Skin epidermis (tissue), 12 donors: ENCODE measurements around the gene NR1I3.
"Not testable (repeated sequence)": the region's sequence is repeated elsewhere in the genome, so short reads cannot be mapped to it uniquely, and the experiment has no call there.

ENCODE experiments used
- H3K27ac ChIP-seq, 21 experiments: fragments of 200-600 bp; sonication (generic) in 11 of 21; one replicate each; pipeline ENCODE4 v1.5.0; 2020; ENCODE audit warnings: mild to moderate bottlenecking in 3 of 21, inconsistent platforms in 2 of 21, moderate library complexity in 2 of 21
- H3K4me3 ChIP-seq, 7 experiments: fragments of 200-600 bp; sonication (generic) in 2 of 7; one replicate each; pipeline ENCODE4 v1.5.0; 2020; ENCODE audit warnings: inconsistent platforms in 2 of 7, mild to moderate bottlenecking in 2 of 7, moderate library complexity in 1 of 7

NR1I3 gene, protein sequence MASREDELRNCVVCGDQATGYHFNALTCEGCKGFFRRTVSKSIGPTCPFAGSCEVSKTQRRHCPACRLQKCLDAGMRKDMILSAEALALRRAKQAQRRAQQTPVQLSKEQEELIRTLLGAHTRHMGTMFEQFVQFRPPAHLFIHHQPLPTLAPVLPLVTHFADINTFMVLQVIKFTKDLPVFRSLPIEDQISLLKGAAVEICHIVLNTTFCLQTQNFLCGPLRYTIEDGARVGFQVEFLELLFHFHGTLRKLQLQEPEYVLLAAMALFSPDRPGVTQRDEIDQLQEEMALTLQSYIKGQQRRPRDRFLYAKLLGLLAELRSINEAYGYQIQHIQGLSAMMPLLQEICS

DNA sequence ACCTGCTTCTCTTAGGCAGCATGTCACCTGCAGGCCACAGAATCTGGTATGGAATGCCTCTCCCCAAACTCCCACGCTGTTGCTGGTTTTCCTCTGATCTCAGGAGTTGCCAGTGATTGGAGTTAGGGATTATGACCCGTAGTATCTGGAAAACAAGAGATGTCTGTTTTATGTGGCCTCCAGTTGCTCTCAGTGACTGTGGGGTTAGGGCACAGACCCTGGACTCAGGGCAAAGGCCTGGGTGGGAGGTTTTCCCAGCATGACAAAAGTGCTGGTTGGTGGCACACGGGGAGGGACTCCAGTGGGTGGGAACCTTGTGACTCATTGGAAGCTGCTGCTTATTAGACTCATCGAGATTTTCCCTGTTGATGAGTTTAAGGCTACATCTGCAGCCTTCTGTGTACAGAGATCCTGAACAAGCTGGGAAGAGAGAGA is at the start of gene NR1I3:
Gene NR1I3, minus strand, starts transcription at position 165 of the 435 bp plus-strand sequence. CDS start 1,638 bp downstream, outside the sequence.
- H3K4me3 ChIP-seq, result no peak within 1 kb of the TSS
- no peak within 1 kb of the TSS for H3K27ac ChIP-seq

DNA sequence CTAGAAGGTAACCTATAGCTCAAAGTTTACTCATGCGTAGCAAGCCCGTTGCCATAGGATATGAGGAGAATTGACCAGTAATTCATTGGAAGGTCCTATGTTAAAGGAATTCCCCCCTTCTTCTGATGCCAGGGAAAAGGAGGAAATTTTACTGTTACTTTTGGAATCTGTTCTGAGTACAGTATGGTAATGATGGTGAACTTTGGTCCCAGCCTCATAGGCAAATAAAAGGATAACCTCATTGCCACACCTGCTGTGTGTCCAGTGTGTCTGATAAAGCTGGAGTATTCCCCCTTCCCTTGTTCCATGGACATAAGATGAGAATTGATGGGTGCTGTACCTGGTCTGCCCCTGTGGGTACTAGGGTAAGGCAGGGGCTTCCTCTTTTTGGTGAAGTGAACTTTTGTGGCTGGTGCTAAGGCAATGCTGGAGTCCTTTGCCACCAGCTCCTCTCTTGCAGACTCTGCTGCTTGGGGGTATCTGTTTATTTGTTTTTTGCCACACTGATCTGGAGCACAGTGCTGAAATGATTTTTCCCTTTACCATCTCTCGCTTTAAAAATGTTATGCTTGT is 49.6 kb upstream of the NR1I3 start:
- Histone ChIP-seq H3K4me3 (no peak overlapping the region), H3K27ac (no peak overlapping the region)

DNA sequence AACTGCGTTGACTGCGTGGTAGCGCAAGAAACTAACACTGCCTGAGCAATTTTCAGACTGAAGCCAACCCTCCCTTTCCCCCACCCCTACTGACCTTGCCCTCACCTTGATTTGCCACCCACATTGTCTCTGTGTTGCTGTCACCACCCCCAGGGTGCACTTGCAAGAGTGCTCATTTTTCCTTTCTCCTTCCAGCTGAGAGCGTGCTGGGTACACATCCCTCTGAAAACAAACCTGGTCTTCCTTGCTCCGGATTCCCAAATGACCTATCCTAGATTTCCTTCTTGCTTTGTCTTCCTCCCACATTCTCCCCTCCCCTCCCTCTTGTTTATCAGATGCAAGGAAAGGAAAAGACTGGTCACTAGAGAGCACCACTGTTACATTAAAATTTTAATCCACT is 47.5 kb upstream of the NR1I3 start:
- Histone ChIP-seq H3K27ac (no peak overlapping the region), H3K4me3 (no peak overlapping the region)

DNA sequence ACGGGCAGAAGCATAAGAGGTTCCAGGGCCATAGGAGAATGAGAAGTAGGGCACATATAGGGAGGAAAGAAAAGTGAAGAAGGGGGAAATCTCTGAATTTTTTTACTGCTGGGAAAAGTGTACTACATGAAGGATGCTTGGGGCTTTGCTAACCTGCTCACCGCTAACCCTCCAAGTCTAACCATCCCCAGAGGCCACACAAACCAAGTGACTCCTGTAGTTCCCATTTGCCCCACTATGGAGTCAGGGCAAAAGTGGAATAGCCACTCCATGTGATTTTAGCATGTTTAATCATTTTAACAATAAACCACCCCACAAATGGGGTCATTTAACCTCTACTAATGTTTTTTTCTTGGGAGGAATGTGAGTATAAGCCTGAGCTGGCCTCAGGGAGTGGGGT is 47.1 kb upstream of the NR1I3 start:
- no peak overlapping the region for H3K4me3 ChIP-seq
- H3K27ac ChIP-seq, result no peak overlapping the region

DNA sequence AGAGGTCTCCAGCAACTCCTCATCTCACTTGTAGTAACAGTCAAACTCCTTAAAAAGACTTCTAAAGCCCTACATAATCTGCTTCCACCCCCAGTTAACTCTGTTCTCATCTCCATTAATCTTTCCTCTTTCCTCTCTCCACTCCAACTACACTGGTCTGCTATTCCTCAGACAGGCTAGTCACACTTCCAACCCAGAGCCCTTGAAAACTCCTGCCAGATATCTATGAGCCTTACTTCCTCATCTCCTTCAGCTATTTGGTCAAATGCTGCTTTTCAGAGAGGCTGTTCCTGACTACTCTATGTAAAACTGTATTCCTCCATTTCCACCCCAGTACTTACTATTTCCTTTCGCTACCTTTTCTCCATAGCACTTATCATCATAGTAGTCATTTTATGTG is 45.0 kb upstream of the NR1I3 start:
- no peak overlapping the region for H3K4me3 ChIP-seq

DNA sequence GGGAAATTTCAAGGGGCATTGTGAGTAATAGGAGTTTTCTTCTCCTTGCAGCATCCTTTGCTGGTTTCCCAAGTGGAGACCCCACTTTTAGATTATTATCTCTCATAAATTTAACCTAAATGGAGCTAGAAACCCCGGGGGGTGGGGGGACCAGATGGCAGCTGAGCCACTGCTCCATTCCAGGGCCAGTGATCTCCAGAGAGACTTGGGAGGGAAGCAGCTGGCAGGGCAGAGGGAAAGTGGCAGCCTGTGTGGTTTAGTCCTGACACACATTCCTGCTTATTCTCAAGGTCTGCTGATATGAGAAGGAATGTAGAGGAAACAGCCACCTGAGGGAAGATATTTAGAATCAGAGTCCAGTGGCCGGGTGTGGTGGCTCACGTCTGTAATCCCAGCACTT is 36.9 kb upstream of the NR1I3 start:
- Histone ChIP-seq H3K4me3 (no peak overlapping the region), H3K27ac (no peak overlapping the region)

More for the DNA sequence above, 45.0 kb upstream of the NR1I3 start:
- H3K27ac ChIP-seq, result no peak overlapping the region

DNA sequence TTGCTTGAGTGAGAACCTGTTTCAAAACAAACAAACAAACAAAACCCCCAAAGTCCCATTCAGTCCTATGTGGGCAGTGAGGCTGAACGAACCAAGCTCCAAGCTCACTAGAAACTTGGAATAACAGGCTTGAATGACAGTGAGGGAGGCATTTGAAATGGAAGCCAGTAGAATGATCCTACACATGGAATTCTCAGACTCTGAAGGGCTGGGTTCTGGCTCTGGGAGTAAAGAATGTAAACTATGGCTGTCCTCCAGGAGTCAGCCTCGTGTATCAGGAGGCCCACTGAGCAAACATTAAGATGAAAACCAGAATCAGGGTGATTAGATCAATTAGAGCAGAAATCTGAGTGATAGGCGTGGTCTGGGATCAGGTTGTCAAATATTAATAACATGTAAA is 35.4 kb upstream of the NR1I3 start:
- no peak overlapping the region for H3K4me3 ChIP-seq
- H3K27ac ChIP-seq, result no peak overlapping the region

DNA sequence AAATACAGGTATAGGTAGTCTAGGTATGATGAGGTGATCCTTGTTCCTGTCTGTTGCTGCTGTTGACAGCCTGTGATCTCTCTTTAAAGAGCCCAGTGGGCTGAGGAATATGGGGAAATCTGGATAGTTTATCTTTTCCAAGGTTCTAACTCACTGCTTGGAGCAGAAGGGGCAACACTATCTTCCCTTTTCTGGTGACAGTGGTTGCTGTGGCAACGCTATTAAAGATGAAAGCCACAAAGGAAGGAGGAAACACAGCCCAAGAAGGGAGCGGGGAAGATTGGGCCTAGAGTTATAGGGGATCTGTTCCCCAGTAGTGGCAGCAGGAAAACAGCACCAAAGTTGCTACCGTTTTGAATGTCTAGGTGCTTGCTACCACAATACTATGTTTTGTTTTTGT is 29.3 kb upstream of the NR1I3 start:
- no peak overlapping the region for H3K27ac ChIP-seq
- H3K4me3 ChIP-seq, result no peak overlapping the region

DNA sequence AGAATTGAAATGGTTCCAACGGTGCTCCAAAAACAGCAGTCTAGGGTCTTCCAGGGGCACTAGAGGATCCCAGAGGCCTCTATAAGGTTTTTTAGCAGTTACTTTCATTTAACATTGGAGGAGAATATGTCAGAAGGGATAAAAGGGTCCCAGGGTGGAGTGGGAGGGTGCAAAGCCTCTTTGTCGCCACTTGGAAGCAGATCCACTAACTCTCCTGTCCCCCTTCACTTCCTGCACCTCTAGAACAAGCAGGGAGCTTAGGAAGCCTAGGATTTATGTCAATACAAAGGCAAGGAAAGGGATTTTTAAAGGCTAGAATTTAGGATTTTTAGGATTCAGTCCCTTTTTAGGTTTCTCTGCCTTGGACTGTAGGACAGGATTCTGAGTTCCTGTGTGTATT is 28.8 kb upstream of the NR1I3 start:
- Histone ChIP-seq H3K4me3 (no peak overlapping the region), H3K27ac (no peak overlapping the region)

DNA sequence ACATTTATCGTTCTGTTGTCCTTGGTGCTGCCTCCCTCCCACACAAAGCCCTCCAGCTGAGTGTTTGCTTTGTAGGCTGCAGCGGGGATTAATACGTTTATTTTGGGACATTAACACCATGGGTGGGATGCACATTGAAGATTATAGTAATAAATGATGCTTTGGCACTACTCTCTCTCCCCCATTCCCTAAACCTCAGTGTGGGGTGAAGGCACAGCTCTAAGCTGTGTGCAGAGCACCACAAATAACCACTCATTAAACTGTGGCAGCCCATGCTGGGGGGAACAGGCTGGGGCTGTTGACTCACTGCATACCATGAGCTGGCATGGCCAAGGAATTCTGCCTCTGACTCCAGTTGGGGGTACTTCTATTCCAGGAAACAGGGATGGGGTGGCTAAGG is 28.2 kb upstream of the NR1I3 start:
- Histone ChIP-seq H3K27ac (no peak overlapping the region), H3K4me3 (no peak overlapping the region)

DNA sequence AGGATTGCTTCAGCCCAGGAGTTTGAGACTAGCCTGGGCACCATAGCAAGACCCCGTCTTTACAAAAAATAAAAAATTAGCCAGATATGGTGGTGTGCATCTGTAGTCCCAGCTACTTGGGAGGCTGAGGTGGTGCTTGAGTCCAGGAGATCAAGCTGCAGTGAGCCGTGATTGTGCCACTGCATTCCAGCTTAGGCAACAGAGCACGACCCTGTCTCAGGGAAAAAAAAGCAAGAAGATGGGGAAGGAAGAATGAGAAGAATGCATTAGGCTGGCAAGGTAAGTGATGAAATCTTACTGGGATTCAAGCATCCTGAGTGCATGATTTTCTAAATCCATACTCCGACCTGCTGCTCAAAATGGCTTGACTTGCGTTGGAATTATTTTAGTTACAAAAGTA is 27.3 kb upstream of the NR1I3 start:
- H3K4me3 ChIP-seq, result no peak overlapping the region
- no peak overlapping the region for H3K27ac ChIP-seq

DNA sequence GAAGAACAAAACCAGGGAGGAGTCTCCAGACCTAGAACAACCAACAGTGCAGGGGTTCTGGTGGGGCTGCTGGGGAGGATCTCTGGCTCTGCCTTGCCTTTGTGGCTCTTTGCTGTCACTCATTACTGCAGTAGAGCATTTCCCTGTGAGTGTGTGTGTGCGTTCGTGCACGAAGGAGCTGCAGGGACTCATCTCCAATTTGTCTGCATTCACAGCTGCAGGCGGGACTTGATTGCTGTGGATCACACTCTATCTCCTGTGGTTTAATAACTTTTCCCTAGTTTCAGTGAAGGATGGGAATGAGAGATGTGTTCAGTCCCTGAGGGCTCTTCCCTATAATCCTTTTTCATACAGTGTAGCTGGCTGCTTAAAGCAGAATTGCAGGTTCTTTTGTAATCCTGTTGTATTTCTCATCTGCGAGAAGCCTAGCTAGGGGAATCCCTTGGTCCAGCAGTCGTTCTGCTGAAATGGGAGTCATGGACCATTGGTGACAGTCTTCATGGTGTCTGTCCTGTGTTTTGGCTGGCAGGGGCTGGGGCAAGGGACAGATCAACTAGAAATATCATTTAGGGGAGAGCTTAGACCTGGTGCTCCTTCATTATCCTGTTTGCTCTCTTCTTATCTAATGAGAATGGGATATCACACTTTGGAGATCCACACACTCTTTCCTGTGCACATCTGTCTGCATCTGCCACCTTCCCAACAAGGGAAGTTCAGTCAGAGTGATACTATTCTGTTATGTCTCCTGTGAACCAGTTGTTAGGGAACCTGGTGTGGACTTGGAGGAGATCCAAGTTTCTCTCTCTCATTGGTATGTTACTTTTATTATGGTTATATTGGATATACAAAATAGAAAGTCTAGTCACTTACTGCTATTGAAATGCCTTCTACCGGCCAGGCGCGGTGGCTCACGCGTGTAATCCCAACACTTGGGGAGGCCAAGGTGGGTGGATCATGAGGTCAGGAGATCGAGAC is 23.5 kb upstream of the NR1I3 start:
- no peak overlapping the region for H3K27ac ChIP-seq
- H3K4me3 ChIP-seq, result no peak overlapping the region

DNA sequence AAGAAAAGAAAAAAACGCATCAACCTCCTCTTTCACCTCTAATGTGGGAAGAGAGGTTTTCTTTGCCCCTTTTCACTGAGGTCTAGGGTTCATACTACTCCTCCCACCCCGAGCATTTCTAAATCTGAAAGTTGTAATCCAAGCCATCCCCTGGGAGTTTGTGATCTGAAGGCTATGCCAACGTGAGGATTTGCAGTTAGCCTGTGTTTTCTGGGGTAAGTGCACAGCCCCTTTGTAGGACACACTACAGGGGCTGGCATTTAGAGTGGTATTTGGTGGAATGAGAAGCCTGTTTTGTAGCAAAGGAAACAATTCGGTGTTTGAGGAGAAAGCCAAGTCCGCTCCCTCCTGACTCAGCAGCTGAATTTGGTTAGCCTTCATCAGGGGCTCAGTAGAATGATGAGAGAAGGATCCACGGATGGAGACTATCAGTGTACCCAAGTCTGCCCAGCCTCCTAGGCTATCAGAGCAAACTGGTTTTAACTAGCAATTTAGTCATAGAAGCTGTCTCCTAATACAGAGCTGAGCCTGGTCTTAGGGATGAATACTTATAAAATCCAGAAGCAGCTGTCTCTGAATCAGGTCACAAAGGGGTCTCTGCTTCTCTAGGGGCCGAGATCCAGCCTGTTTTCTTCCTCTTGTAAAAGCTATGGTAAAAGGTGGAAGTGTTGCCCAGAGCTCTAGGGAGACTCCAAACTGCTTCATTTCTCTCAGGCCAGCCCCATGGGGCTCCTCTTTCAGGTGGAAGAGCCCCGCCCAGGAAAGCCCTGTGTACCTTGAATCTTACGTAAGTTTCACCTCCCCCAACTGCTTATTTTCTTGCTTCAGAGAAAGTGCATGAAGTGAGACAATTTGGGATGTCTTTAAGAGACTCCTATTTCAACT is 22.6 kb upstream of the NR1I3 start:
- H3K4me3 ChIP-seq, result no peak overlapping the region
- no peak overlapping the region for H3K27ac ChIP-seq

DNA sequence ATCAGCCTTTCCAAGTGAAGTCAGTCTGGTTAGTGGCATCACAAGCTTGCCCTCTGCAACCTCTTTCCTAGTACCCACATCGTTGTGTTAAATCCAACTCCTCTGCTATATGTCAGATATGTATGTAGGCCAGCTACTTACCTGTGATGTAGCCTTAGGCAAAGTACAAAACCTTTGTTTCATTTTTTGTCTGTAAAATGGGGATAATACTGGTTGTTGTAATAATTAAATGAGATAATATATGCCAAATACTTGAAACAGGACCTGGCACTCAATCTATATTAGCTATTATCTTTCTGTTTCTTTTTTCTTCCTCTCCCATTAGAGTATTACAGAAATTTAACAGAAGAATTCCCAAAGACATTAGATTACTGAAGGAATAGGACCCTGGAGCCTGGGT is 21.8 kb upstream of the NR1I3 start:
- H3K4me3 ChIP-seq, result peak overlapping the region in 1 of 7 experiments; percentile 55
- no peak overlapping the region for H3K27ac ChIP-seq

DNA sequence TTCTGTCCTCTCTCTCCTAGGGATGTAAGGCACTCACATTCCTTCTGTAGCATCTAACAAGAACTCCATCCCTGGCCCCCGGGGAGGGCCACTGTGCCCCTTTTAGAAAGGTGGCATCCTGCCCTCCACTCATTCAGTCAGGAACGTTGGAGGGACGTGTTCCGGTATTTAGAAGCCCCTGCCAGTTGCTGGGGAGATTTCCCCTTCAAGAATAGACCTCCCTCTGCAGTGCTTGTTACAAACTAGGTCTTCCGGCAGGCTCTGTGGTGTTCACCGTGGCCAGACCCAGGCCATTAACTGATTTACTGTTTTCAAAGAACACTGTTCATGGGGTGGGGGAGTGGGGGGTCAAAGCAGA is 21.3 kb upstream of the NR1I3 start:
- Histone ChIP-seq H3K4me3 (peak overlapping the region in 5 of 7 experiments; percentile 30 to 55 (median 41)), H3K27ac (no peak overlapping the region)

DNA sequence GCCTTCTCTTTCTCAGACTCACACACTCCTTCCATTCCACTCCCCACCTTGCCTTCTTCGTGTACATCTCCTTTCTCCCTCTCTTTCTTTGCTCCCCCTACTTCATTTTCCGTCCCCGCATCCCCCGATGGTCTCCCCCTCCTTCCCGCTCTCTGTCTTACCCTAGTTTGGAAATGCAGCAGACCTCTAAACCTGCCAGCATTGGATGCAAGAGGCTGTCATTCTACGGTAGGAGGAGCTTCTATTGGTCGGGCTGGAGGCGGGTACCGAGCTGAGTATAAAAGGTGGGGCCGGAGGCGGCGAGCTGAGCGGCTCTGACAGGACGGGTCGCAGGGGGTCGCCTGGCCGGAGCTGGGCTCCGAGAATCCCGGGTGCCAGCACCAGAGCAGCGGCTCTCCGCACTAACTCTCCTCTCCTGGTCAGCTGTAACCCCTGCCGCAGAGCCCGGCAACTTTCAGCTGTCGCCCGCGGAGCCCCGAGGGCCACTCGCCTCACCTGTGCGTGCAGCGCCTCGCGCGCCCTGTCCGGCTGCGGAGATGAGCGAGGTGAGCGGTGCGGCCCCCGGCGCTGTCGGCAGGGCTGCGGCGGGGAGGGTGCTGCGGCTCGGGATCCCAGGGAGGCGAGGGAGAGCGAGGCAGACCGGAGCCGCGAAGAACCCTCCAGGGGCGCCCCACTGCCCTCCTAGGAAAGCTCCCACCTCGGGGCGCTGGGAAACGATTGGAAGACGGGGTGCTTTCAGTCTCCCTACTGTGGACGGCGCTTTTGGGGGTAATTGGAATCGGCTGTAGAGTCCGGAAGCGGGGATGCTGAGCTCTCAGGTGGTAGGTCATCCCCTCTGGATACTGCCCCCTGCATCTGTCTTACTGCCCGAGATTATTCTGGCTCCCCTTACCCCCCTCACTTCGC is 20.7 kb upstream of the NR1I3 start, which contains the start of gene PCP4L1:
Gene PCP4L1, plus strand, starts transcription at position 307 of the 906 bp plus-strand sequence. Its CDS starts 230 bp downstream, at position 537.
- Histone ChIP-seq H3K27ac (peak within 1 kb of the TSS in 5 of 21 experiments; percentile 3 to 30 (median 8)), H3K4me3 (peak within 1 kb of the TSS; percentile 7 to 55 (median 37))

DNA sequence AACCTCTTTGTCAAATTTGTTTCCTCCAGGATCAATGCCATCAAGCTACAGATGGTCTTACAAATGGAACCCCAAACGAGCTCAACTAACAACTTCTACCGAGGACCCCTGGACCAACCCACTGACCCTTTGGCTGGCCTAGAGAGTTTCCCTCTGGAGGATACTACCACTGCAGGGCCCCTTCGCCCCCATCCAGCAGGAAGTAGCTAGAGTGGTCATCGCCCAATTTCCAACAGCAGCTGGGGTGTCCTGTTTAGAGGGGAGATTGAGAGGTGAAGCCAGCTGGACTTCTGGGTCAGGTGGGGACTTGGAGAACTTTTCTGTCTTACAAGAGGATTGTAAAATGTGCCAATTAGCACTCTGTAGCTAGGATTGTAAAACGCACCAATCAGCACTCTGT is 19.1 kb upstream of the NR1I3 start:
- not testable (repeated sequence) for H3K4me3 ChIP-seq
- H3K27ac ChIP-seq, result peak overlapping the region in 6 of 21 experiments; percentile 21 to 53 (median 24)

DNA sequence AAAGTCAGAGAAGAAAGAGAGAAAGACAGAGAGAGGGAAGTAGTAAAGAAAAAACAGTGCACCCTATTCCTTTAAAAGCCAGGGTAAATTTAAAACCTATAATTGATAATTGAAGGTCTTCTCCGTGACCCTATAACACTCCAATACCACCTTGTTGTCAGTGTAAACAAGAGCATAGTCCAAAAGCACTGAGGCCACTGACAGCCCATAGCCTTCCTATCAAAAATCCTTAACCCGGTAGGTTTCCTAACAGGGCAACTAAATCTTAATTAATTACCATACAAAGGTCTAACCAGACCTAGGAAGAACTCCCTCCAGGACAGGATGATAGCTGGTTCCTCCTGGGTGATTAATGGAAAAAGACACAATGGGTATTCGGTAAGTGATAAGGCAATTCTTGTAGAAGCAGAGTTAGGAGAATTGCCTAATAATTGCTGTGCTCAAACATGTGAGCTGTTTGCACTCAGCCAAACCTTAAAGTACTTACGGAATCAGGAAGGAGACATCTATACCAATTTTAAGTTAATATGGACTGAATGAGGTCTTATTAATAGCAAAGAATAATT is 18.0 kb upstream of the NR1I3 start:
- peak overlapping the region in 3 of 21 experiments; percentile 25 to 45 (median 33) for H3K27ac ChIP-seq
- not testable (repeated sequence) for H3K4me3 ChIP-seq
